GM12891 (cell line): Measurements from ENCODE around the gene SPTLC2.

ENCODE experiments used
- PAX5 ChIP-seq: IDR thresholded peaks from 2 replicates; pipeline ENCODE4 v1.6.1; 2011; ENCODE audit warnings: low read length, moderate library complexity, mild to moderate bottlenecking; ENCODE audit not compliant: insufficient read depth, severe bottlenecking
- POLR2A ChIP-seq: IDR thresholded peaks from 2 replicates; pipeline ENCODE4 v1.6.1; 2011; ENCODE audit warnings: low read depth, low read length, control low read depth
- POU2F2 ChIP-seq: IDR thresholded peaks from 2 replicates; pipeline ENCODE4 v1.6.1; 2011; ENCODE audit warnings: low read depth, mild to moderate bottlenecking, control low read depth, low read length, moderate library complexity
- TAF1 ChIP-seq: IDR thresholded peaks from 2 replicates; pipeline ENCODE4 v1.6.1; 2011; ENCODE audit warnings: low read depth, low read length, control low read depth

- no peak for TF ChIP-seq POLR2A
- TF ChIP-seq TAF1 = no peak
- no peak for TF ChIP-seq PAX5
- no peak for TF ChIP-seq POU2F2
Measured at GRCh38 chr14:77507762-77508161, 108.7 kb downstream of the SPTLC2 start.
